Liver (tissue), 3 donors: ENCODE measurements around the gene HAUS5.

ENCODE experiments used
- SP1 ChIP-seq: IDR thresholded peaks from 2 replicates; pipeline ENCODE4 v1.6.1; 2018; ENCODE audit warnings: antibody characterized with exemption, mild to moderate bottlenecking
- TF ChIP-seq, protein P1 (sequence below): IDR thresholded peaks from 2 replicates; pipeline ENCODE4 v1.6.1; 2016; ENCODE audit warnings: antibody characterized with exemption
- TF ChIP-seq, protein P2 (sequence below): fragments of 150-350 bp; IDR thresholded peaks from 2 replicates; pipeline ENCODE4 v1.5.1; 2017; ENCODE audit warnings: improper control_type of control experiment, low read depth, low read length; ENCODE audit not compliant: missing input control
- donor health status: healthy.
- donor health status: healthy.

DNA sequence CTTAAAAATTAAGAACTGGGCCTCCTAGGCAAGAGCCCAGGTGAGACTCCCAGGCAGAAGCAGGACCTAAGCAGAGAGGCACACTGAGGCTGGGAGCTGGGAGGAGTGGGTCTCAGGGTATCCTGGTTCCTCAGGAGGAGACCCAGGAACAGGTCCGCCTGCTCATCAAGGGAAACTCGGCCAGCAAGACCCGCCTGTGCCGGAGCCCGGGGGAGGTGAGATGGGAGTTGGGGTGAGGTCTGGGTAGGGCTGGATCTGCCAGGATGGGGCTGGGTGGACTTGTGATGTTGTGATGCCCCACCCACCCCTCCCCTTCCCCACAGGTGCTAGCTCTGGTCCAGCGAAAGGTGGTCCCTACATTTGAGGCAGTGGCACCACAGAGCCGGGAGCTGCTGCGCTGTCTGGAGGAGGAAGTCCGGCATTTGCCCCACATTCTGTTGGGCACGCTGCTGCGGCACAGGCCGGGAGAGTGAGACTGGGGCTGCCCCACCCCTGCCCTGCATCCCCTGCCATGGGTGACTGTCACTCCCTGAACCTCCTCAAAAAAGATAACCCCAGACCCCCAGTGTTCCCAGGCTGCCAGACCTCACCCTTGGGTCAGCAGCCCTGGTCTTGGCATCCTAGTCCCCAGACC is 6.9 kb downstream of the HAUS5 start:
- TF ChIP-seq SP1: no peak
- TF ChIP-seq, protein P1, sequence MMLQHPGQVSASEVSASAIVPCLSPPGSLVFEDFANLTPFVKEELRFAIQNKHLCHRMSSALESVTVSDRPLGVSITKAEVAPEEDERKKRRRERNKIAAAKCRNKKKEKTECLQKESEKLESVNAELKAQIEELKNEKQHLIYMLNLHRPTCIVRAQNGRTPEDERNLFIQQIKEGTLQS: no peak
- TF ChIP-seq, protein P2, sequence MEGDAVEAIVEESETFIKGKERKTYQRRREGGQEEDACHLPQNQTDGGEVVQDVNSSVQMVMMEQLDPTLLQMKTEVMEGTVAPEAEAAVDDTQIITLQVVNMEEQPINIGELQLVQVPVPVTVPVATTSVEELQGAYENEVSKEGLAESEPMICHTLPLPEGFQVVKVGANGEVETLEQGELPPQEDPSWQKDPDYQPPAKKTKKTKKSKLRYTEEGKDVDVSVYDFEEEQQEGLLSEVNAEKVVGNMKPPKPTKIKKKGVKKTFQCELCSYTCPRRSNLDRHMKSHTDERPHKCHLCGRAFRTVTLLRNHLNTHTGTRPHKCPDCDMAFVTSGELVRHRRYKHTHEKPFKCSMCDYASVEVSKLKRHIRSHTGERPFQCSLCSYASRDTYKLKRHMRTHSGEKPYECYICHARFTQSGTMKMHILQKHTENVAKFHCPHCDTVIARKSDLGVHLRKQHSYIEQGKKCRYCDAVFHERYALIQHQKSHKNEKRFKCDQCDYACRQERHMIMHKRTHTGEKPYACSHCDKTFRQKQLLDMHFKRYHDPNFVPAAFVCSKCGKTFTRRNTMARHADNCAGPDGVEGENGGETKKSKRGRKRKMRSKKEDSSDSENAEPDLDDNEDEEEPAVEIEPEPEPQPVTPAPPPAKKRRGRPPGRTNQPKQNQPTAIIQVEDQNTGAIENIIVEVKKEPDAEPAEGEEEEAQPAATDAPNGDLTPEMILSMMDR: no peak
